ENCODE measurements around the gene HORMAD2. TPM values are rescaled to one million over a fixed set of nuclear protein-coding genes. Genes with fewer than 3 reads are reported as not detected.

HORMAD2 gene
- polyA plus RNA-seq, 1 of the 3 experiments (the other 2 are of a cell fraction): not detected

DNA sequence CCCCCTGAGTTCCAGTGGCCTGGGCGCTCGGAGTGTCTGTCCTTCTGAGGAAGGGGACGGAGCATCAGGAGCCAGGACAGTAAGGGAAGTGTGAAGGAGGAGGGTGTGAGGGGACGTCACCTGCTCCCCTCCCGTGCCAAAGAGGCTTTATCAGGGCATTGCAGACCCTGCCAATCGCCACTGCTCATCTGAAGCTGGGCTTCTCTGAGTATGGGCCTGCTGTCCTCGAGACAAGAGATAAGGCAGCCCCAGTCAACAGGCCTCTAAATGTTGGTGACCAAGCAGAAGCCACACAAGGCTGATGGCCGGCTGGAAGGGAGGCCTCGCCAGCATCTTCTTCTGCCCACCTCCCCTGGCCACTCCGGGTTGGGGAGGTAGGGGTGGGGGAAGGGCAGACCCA is 136.4 kb downstream of the HORMAD2 start:
- no peaks in the 10 kb centered on the region for H4K20me1 ChIP-seq (ENCODE audit: insufficient read depth)
- 91% methylated on average over 10 of the region's 10 CpGs for WGBS (ENCODE audit: low lambda C conversion rate)

DNA sequence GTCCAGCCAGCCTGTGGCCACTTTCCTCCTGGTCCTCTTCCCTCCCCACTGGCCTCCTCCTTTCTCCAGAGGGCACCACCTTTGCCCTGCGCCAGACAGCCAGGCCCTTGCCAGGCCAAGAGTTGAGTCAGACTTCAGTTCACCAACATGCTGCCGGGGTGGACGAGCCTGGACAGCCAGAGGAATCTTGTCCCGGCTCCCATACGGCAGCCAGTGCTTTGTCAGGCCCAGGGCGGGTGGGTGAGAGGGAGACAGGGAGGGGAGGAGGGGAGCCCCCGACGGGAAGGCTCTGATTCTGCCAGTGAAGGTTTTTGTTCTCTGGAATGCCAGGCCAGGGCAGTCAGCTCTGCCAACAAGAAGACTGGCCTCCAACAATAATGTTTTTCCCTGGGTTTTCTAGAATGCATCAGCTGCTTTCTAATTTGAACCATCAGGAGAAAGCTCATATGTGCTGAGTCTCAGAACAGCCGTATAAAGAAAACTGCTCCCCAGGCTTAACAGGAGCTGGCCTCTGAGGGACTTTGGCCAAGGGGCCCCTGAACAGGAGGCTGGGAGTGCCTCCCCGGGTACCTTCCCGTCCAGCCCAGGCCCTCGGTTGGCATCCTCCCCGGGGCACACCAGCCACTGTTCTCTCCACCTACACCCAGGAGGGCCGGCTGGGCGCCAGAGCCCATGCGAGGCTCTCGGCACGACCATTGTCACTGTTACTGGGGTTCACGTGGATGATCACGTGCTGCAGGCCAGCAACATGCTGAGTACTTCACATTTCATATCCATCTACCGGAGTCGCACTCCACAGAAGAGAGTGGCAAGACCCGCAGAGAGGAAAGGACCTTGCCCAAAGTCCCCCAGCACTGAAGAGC is 137.7 kb downstream of the HORMAD2 start:
- H3K36me3 ChIP-seq (replicated peaks in 1 of 2; ENCODE audit: control insufficient read depth in 1 of 2, insufficient read depth in 2 of 2, low read length in 1 of 2): no peaks in the 10 kb centered on the region
- CTCF ChIA-PET: no interaction called here
- H3K9me3 ChIP-seq: no peaks in the 10 kb centered on the region
- H3K9ac ChIP-seq: no peak overlapping the region
- no peak overlapping the region for H2AFZ ChIP-seq (ENCODE audit: low read depth)
- peak overlapping the region in 1 of 2 experiments; percentile 60; a peak in 2 of 4 replicates for H3K27ac ChIP-seq (ENCODE audit: low read depth in 2 of 2, low read length in 1 of 2)
- no peaks in the 10 kb centered on the region for H3K27me3 ChIP-seq (ENCODE audit: insufficient read depth)
- no peak overlapping the region for H3K4me3 ChIP-seq (ENCODE audit: low read depth in 2 of 2, low read length in 1 of 2)
- H3F3A ChIP-seq (replicated peaks; ENCODE audit: insufficient read depth): peaks cover 8% of the 10 kb centered on the region
- DNase-seq: no peak
- H3K4me2 ChIP-seq: no peak overlapping the region
- peaks cover 6 to 8% of the 10 kb centered on the region in 2 experiments; a peak in 3 of 4 replicates for H3K4me1 ChIP-seq (ENCODE audit: control insufficient read depth in 1 of 2, insufficient read depth in 2 of 2, low read depth in 1 of 2, low read length in 1 of 2)
- H3K79me2 ChIP-seq (ENCODE audit: insufficient read depth): no peaks in the 10 kb centered on the region
- no peaks in the 10 kb centered on the region for H3K9me2 ChIP-seq
- WGBS (ENCODE audit: low lambda C conversion rate): 78% methylated on average over 20 of the region's 23 CpGs
- H4K20me1 ChIP-seq (ENCODE audit: insufficient read depth): no peaks in the 10 kb centered on the region
- POLR2A ChIA-PET: no interaction called here
- TF ChIP-seq MEF2A (IDR thresholded peaks at IDR 0.05; ENCODE audit: borderline replicate concordance, low read depth): no peak
- TF ChIP-seq TCF12 (IDR thresholded peaks at IDR 0.05): peak; percentile 36; the same call in 1 of the 2 replicates
- TF ChIP-seq FOXJ3 (CRISPR knock-in tag; IDR thresholded peaks at IDR 0.05): no peak
- TF ChIP-seq, protein P1, sequence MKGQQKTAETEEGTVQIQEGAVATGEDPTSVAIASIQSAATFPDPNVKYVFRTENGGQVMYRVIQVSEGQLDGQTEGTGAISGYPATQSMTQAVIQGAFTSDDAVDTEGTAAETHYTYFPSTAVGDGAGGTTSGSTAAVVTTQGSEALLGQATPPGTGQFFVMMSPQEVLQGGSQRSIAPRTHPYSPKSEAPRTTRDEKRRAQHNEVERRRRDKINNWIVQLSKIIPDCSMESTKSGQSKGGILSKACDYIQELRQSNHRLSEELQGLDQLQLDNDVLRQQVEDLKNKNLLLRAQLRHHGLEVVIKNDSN (IDR thresholded peaks at IDR 0.05; ENCODE audit: borderline replicate concordance, low read depth): no peak
- TF ChIP-seq GABPA (IDR thresholded peaks at IDR 0.05; ENCODE audit: low read depth): no peak
- TF ChIP-seq GATA2 (CRISPR knock-in tag; IDR thresholded peaks at IDR 0.05): no peak
- TF ChIP-seq NFIC (IDR thresholded peaks at IDR 0.05; ENCODE audit: borderline replicate concordance): 0 out of 2 replicates have a peak, but pooled peaks have one; percentile 21
- no peak for TF ChIP-seq JUND (IDR thresholded peaks at IDR 0.05)
- TF ChIP-seq, protein P2, sequence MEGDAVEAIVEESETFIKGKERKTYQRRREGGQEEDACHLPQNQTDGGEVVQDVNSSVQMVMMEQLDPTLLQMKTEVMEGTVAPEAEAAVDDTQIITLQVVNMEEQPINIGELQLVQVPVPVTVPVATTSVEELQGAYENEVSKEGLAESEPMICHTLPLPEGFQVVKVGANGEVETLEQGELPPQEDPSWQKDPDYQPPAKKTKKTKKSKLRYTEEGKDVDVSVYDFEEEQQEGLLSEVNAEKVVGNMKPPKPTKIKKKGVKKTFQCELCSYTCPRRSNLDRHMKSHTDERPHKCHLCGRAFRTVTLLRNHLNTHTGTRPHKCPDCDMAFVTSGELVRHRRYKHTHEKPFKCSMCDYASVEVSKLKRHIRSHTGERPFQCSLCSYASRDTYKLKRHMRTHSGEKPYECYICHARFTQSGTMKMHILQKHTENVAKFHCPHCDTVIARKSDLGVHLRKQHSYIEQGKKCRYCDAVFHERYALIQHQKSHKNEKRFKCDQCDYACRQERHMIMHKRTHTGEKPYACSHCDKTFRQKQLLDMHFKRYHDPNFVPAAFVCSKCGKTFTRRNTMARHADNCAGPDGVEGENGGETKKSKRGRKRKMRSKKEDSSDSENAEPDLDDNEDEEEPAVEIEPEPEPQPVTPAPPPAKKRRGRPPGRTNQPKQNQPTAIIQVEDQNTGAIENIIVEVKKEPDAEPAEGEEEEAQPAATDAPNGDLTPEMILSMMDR (IDR thresholded peaks at IDR 0.05): no peak
- no peak for TF ChIP-seq SIN3A (IDR thresholded peaks at IDR 0.05; ENCODE audit: borderline replicate concordance, low read depth, low read length)
- TF ChIP-seq FOSL2 (IDR thresholded peaks at IDR 0.05; ENCODE audit: borderline replicate concordance, low read depth): no peak
- no peak for TF ChIP-seq ELF1 (IDR thresholded peaks at IDR 0.05)
- no peak for TF ChIP-seq TEAD4 (IDR thresholded peaks at IDR 0.05; ENCODE audit: borderline replicate concordance, insufficient read depth)
- TF ChIP-seq, protein P3, sequence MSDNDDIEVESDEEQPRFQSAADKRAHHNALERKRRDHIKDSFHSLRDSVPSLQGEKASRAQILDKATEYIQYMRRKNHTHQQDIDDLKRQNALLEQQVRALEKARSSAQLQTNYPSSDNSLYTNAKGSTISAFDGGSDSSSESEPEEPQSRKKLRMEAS (IDR thresholded peaks at IDR 0.05; ENCODE audit: low read depth): peak; percentile 51
- TF ChIP-seq YY1 (IDR thresholded peaks at IDR 0.05; ENCODE audit: low read depth): no peak
- TF ChIP-seq, protein P4, sequence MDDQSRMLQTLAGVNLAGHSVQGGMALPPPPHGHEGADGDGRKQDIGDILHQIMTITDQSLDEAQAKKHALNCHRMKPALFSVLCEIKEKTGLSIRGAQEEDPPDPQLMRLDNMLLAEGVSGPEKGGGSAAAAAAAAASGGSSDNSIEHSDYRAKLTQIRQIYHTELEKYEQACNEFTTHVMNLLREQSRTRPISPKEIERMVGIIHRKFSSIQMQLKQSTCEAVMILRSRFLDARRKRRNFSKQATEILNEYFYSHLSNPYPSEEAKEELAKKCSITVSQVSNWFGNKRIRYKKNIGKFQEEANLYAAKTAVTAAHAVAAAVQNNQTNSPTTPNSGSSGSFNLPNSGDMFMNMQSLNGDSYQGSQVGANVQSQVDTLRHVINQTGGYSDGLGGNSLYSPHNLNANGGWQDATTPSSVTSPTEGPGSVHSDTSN (IDR thresholded peaks at IDR 0.05): no peak

More for the DNA sequence above, 136.4 kb downstream of the HORMAD2 start:
- no peak for DNase-seq
- Histone ChIP-seq H3K9me2 (no peaks in the 10 kb centered on the region), H3F3A (replicated peaks; ENCODE audit: insufficient read depth) (peaks cover 8% of the 10 kb centered on the region), H3K9ac (no peak overlapping the region), H3K79me2 (ENCODE audit: insufficient read depth) (no peaks in the 10 kb centered on the region), H3K4me3 (ENCODE audit: low read depth in 2 of 2, low read length in 1 of 2) (no peak overlapping the region), H3K27me3 (ENCODE audit: insufficient read depth) (no peaks in the 10 kb centered on the region), H3K4me2 (no peak overlapping the region), H3K4me1 (ENCODE audit: control insufficient read depth in 1 of 2, insufficient read depth in 2 of 2, low read depth in 1 of 2, low read length in 1 of 2) (peaks cover 8 to 12% of the 10 kb centered on the region in 2 experiments; a peak in 3 of 4 replicates), H3K9me3 (no peaks in the 10 kb centered on the region), H3K27ac (ENCODE audit: low read depth in 2 of 2, low read length in 1 of 2) (no peak overlapping the region), H3K36me3 (replicated peaks in 1 of 2; ENCODE audit: control insufficient read depth in 1 of 2, insufficient read depth in 2 of 2, low read length in 1 of 2) (no peaks in the 10 kb centered on the region), H2AFZ (ENCODE audit: low read depth) (no peak overlapping the region)
- TF ChIP-seq, protein P2 (IDR thresholded peaks at IDR 0.05): no peak
- TF ChIP-seq YY1 (IDR thresholded peaks at IDR 0.05; ENCODE audit: low read depth): no peak
- POLR2A ChIA-PET: no interaction called here
- CTCF ChIA-PET: no interaction called here
